Measurements from ENCODE around the gene ARIH1.

The ARIH1 gene

DNA sequence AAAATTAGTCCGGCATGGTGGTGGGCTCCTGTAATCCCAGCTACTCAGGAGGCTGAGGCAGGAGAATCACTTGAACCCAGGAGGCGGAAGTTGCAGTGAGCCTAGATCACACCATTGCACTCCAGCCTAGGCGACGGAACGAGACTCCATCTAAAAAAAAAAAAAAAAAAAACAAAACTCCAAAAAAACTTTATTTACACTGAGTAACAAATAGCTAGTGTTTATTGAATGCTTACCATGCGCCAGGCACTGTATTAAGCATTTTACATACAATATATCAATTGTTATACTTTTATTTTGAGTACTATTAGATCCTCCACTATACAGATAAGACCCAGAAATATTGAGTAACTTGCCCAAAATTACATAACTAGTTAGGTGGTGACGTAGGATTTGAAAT, 17.4 kb upstream of the ARIH1 start:
- TF ChIP-seq CTCF (IDR thresholded peaks at IDR 0.05; ENCODE audit: low read depth, low read length, missing control alignments) = no peak
- H3K4me3 ChIP-seq (ENCODE audit: low read depth, low read length) = no peak overlapping the region
- DNase-seq (ENCODE audit: low read depth) = no peak

DNA sequence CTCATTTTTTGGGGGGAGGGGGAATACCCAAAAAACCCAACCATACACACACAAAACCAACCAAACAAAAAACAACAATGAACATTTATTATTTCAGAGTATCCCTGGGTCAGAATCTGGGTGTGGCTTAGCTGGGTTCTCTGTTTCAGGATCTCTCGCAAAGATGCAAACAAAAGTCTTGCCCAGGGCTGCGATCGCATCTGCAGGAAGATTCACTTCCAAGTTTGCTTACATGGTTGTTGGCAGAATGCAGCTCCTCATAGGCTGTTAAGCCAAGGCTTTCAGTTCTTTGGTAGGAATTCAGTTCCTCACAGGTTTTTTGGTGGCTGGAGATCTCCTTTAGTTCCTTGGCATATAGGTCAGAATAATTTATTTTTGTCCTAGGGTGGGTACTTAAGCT, 13.7 kb upstream of the ARIH1 start:
- H3K4me3 ChIP-seq (ENCODE audit: low read depth, low read length) = no peak overlapping the region

GRCh38 chr15:72463702-72464101, 10.4 kb upstream of the ARIH1 start:
- DNase-seq (ENCODE audit: low read depth) = no peak

More for the DNA sequence above, 13.7 kb upstream of the ARIH1 start:
- no peak for TF ChIP-seq CTCF (IDR thresholded peaks at IDR 0.05; ENCODE audit: low read depth, low read length, missing control alignments)
- no peak for DNase-seq (ENCODE audit: low read depth)

DNA sequence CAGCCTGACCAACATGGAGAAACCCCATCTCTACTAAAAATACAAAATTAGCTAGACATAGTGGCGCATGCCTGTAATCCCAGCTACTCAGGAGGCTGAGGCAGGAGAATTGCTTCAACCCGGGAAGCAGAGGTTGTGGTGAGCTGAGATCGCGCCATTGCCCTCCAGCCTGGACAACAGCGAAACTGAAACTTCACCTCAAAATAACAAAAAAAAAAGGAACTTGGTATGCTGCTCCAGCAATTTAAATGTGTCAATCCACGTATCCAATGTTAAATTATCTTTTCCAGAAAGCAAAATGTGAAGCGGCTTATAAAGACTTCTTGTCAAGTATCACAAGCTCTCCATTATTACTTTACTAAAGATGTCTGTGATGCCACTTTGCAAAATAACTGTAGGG, 9.9 kb upstream of the ARIH1 start:
- TF ChIP-seq CTCF (IDR thresholded peaks at IDR 0.05; ENCODE audit: low read depth, low read length, missing control alignments) = no peak
- DNase-seq (ENCODE audit: low read depth) = no peak

More at GRCh38 chr15:72463702-72464101, 10.4 kb upstream of the ARIH1 start:
- H3K4me3 ChIP-seq (ENCODE audit: low read depth, low read length) = no peak overlapping the region
- TF ChIP-seq CTCF (IDR thresholded peaks at IDR 0.05; ENCODE audit: low read depth, low read length, missing control alignments) = no peak

GRCh38 chr15:72468103-72468502, 6.0 kb upstream of the ARIH1 start:
- DNase-seq (ENCODE audit: low read depth) = no peak
- H3K4me3 ChIP-seq (ENCODE audit: low read depth, low read length) = no peak overlapping the region
- TF ChIP-seq CTCF (IDR thresholded peaks at IDR 0.05; ENCODE audit: low read depth, low read length, missing control alignments) = no peak

More for the DNA sequence above, 9.9 kb upstream of the ARIH1 start:
- no peak overlapping the region for H3K4me3 ChIP-seq (ENCODE audit: low read depth, low read length)

DNA sequence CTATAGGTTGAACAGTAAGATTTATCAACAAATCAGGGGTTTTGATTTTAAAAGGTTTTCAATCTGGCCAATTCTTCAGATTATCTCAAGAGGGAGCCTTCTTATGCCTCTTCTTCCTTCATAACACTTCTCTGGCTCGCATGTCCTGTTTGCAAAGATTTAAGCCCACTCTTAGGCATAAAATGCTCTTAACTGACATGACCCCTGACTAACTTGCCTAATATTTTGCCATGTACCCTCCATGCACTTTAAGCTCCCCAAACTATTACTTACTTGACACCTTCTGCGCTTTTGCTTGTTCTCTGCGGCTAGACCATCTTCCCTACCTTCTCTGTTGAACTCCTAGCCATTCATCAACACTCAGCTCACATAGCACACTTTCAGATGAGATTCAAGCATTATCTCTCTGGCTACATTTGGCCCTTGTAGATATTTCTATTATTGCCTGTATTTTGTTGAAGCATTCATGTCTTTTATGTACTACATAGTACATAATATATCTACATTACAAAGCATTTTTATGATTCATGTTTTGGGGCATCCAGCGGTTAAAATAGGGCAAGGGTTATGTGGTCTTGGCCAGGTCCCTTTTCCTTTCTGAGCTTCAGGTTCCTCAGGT, 1.0 kb upstream of the ARIH1 start:
- no peak for DNase-seq (ENCODE audit: low read depth)
- TF ChIP-seq CTCF (IDR thresholded peaks at IDR 0.05; ENCODE audit: low read depth, low read length, missing control alignments) = no peak
- peak overlapping the region; percentile 95 for H3K4me3 ChIP-seq (ENCODE audit: low read depth, low read length)

- H3K4me3 ChIP-seq (ENCODE audit: low read depth, low read length) = peak overlapping the region; percentile 95
- DNase-seq (ENCODE audit: low read depth) = no peak
- no peak for TF ChIP-seq CTCF (IDR thresholded peaks at IDR 0.05; ENCODE audit: low read depth, low read length, missing control alignments)
Observed at GRCh38 chr15:72474466-72474911, 359 bp downstream of the ARIH1 start.
